HEK293 (cell line): Measurements from ENCODE around the gene CTNNBL1.

Experiments
- PATZ1 ChIP-seq: fragments of 450-650 bp; formaldehyde crosslinking; IDR thresholded peaks from 2 replicates; pipeline ENCODE4 v1.5.1; 2016; ENCODE audit warnings: missing biosample characterization, missing genetic modification characterization
- REST ChIP-seq: fragments of 450-650 bp; formaldehyde crosslinking; IDR thresholded peaks from 2 replicates; pipeline ENCODE4 v1.5.1; 2016; ENCODE audit warnings: missing biosample characterization, missing genetic modification characterization
- TCF7L2 ChIP-seq: IDR thresholded peaks from 2 replicates; pipeline ENCODE4 v1.6.1; 2011; ENCODE audit warnings: low read depth, mild to moderate bottlenecking, inconsistent platforms, low read length, moderate library complexity, borderline replicate concordance
- ZBTB10 ChIP-seq: fragments of 450-650 bp; formaldehyde crosslinking; IDR thresholded peaks from 2 replicates; pipeline ENCODE4 v1.5.1; 2016; ENCODE audit warnings: missing biosample characterization, missing genetic modification characterization
- ZBTB26 ChIP-seq: fragments of 450-650 bp; formaldehyde crosslinking; optimal IDR thresholded peaks from 2 replicates; pipeline ENCODE3; 2016; ENCODE audit warnings: missing biosample characterization, mild to moderate bottlenecking, missing genetic modification characterization
- ZBTB6 ChIP-seq: fragments of 450-650 bp; formaldehyde crosslinking; IDR thresholded peaks from 2 replicates; pipeline ENCODE4 v1.5.1; 2017; ENCODE audit warnings: missing biosample characterization, missing genetic modification characterization
- ZEB2 ChIP-seq: fragments of 450-650 bp; formaldehyde crosslinking; IDR thresholded peaks from 2 replicates; pipeline ENCODE4 v1.5.1; 2016; ENCODE audit warnings: missing biosample characterization, missing genetic modification characterization
- ZNF112 ChIP-seq: fragments of 450-650 bp; formaldehyde crosslinking; IDR thresholded peaks from 2 replicates; pipeline ENCODE4 v1.5.0; 2017; ENCODE audit warnings: missing biosample characterization, missing genetic modification characterization
- ZNF175 ChIP-seq: fragments of 450-650 bp; formaldehyde crosslinking; IDR thresholded peaks from 2 replicates; pipeline ENCODE4 v1.5.1; 2016; ENCODE audit warnings: missing biosample characterization, missing genetic modification characterization
- ZNF2 ChIP-seq: fragments of 450-650 bp; formaldehyde crosslinking; IDR thresholded peaks from 2 replicates; pipeline ENCODE4 v1.5.1; 2016; ENCODE audit warnings: missing biosample characterization, missing genetic modification characterization
- ZNF248 ChIP-seq: fragments of 450-650 bp; formaldehyde crosslinking; IDR thresholded peaks from 2 replicates; pipeline ENCODE4 v1.5.1; 2017; ENCODE audit warnings: missing biosample characterization, missing genetic modification characterization
- ZNF404 ChIP-seq: fragments of 450-650 bp; formaldehyde crosslinking; IDR thresholded peaks from 2 replicates; pipeline ENCODE4 v1.5.1; 2017; ENCODE audit warnings: missing biosample characterization, missing genetic modification characterization
- ZNF449 ChIP-seq: fragments of 450-650 bp; formaldehyde crosslinking; IDR thresholded peaks from 2 replicates; pipeline ENCODE4 v1.5.1; 2017; ENCODE audit warnings: missing biosample characterization, mild to moderate bottlenecking, missing genetic modification characterization, moderate library complexity
- ZNF473 ChIP-seq: fragments of 450-650 bp; formaldehyde crosslinking; IDR thresholded peaks from 2 replicates; pipeline ENCODE4 v1.5.1; 2017; ENCODE audit warnings: missing biosample characterization, missing genetic modification characterization
- ZNF521 ChIP-seq: fragments of 450-650 bp; formaldehyde crosslinking; IDR thresholded peaks from 2 replicates; pipeline ENCODE4 v1.5.1; 2017; ENCODE audit warnings: missing biosample characterization, mild to moderate bottlenecking, missing genetic modification characterization
- ZNF555 ChIP-seq: fragments of 450-650 bp; formaldehyde crosslinking; conservative IDR thresholded peaks from 2 replicates; pipeline ENCODE4 v1.5.1; 2017; ENCODE audit warnings: missing biosample characterization, mild to moderate bottlenecking, missing genetic modification characterization, inconsistent platforms
- ZNF645 ChIP-seq: fragments of 450-650 bp; formaldehyde crosslinking; IDR thresholded peaks from 2 replicates; pipeline ENCODE4; 2016; ENCODE audit warnings: missing biosample characterization, missing genetic modification characterization
- ZNF670 ChIP-seq: fragments of 450-650 bp; formaldehyde crosslinking; IDR thresholded peaks from 2 replicates; pipeline ENCODE4 v1.5.1; 2016; ENCODE audit warnings: missing biosample characterization, missing genetic modification characterization, low read depth
- ZNF692 ChIP-seq: fragments of 450-650 bp; formaldehyde crosslinking; IDR thresholded peaks from 2 replicates; pipeline ENCODE4 v1.5.1; 2016; ENCODE audit warnings: missing biosample characterization, missing genetic modification characterization
- ZNF704 ChIP-seq: fragments of 450-650 bp; formaldehyde crosslinking; IDR thresholded peaks from 2 replicates; pipeline ENCODE4 v1.5.1; 2016; ENCODE audit warnings: missing biosample characterization, missing genetic modification characterization
- ZNF707 ChIP-seq: fragments of 450-650 bp; formaldehyde crosslinking; IDR thresholded peaks from 2 replicates; pipeline ENCODE4 v1.5.1; 2016; ENCODE audit warnings: missing biosample characterization, missing genetic modification characterization
- ZNF792 ChIP-seq: fragments of 450-650 bp; formaldehyde crosslinking; IDR thresholded peaks from 2 replicates; pipeline ENCODE4 v1.5.1; 2016; ENCODE audit warnings: missing biosample characterization, missing genetic modification characterization
- ZSCAN16 ChIP-seq: fragments of 450-650 bp; formaldehyde crosslinking; IDR thresholded peaks from 2 replicates; pipeline ENCODE4 v1.5.1; 2016; ENCODE audit warnings: missing biosample characterization, missing genetic modification characterization

The CTNNBL1 gene

GRCh38 chr20:37903317-37904007, 209.6 kb downstream of the CTNNBL1 start (continued):
- TF ChIP-seq REST (tag by site-specific recombination) (no peak), ZNF449 (no peak), ZEB2 (tag by site-specific recombination) (no peak), ZNF792 (tag by site-specific recombination) (no peak), ZNF521 (no peak), ZSCAN16 (no peak), ZNF473 (tag by site-specific recombination) (no peak), ZNF707 (tag by site-specific recombination) (no peak), ZNF692 (0 out of 2 replicates have a peak, but pooled peaks have one; percentile 19), ZNF2 (tag by site-specific recombination) (peak; percentile 79), ZNF704 (tag by site-specific recombination) (no peak), ZBTB6 (tag by site-specific recombination) (no peak), ZBTB26 (tag by site-specific recombination) (peak; percentile 32), TCF7L2 (no peak), ZNF404 (no peak), ZNF175 (tag by site-specific recombination) (no peak), ZNF645 (tag by site-specific recombination) (no peak), ZNF555 (tag by site-specific recombination) (no peak), PATZ1 (tag by site-specific recombination) (peak; percentile 25; the same call in 1 of the 2 replicates), ZNF112 (tag by site-specific recombination) (no peak), ZBTB10 (tag by site-specific recombination) (0 out of 2 replicates have a peak, but pooled peaks have one; percentile 59), ZNF670 (tag by site-specific recombination) (no peak), ZNF248 (no peak)
